A673 (cell line): ENCODE measurements around the gene SPRR1A.

Experiments used
- CTCF ChIP-seq: fragments of 300-800, 200-600 bp; sonication (generic); conservative IDR thresholded peaks from 2 replicates; pipeline ENCODE4 v1.5.1; 2017; ENCODE audit warnings: low read depth, mild to moderate bottlenecking, antibody characterized with exemption, low read length, moderate library complexity, mixed read lengths
- EZH2 ChIP-seq: fragments of 200-600 bp; sonication (generic); IDR thresholded peaks from 2 replicates; pipeline ENCODE4 v1.6.1; 2017; ENCODE audit warnings: borderline replicate concordance, low read depth, mild to moderate bottlenecking, mixed read lengths, antibody characterized with exemption, low read length; ENCODE audit not compliant: poor library complexity, severe bottlenecking

GRCh38 chr1:153030895-153031294, 47.0 kb downstream of the SPRR1A start, which contains the start of gene SPRR1B:
- TF ChIP-seq CTCF (no peak), EZH2 (no peak)
